Measurements from ENCODE around the gene NRIP2. TPM values are rescaled to one million over a fixed set of nuclear protein-coding genes. Genes with fewer than 3 reads are reported as not detected.
A peak's percentile ranks its signal among the peaks of the same experiment; 100 is the strongest.

NRIP2 gene
- total and polyA plus RNA-seq, 4 donors: 0.10 to 1.1 (median 0.73) TPM

DNA sequence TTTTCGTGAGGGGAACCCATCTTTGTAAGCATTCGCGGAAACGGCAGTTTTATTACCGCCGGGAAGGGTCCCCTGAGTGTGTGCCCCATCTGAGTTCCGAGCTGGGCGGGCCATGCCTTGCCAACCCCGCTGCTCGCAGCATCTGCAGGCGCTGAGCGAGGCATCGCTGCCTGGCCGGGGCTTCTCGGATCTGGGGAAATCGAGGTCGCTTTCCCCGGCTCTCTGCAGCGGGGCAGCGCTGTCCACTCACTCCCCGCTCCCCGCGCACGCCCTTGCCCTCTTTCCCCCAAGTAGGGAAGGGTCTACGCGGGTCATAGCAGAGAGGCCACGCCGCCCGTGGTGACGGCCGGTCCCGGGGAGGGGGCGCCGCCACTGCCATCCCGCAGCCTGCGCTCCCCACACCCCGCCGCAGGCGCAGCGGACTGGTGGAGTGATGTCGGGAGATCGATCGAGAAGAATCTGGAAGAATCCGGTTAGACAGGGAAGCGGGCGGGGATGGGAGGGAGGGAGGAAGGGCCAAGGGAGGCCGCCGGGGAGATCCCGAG is 40.6 kb downstream of the NRIP2 start:
- no peaks in the 10 kb centered on the region for H3K9me3 ChIP-seq (ENCODE audit: control insufficient read depth in 4 of 4, insufficient read depth in 3 of 4, low read length in 3 of 4)
- WGBS, 2 donors: 3 to 4% methylated on average over 40 to 49 of the region's 49 CpGs
- no peak overlapping the region for H3K9ac ChIP-seq (ENCODE audit: insufficient read depth in 1 of 2, low read length in 2 of 2)
- TF ChIP-seq, protein P1, sequence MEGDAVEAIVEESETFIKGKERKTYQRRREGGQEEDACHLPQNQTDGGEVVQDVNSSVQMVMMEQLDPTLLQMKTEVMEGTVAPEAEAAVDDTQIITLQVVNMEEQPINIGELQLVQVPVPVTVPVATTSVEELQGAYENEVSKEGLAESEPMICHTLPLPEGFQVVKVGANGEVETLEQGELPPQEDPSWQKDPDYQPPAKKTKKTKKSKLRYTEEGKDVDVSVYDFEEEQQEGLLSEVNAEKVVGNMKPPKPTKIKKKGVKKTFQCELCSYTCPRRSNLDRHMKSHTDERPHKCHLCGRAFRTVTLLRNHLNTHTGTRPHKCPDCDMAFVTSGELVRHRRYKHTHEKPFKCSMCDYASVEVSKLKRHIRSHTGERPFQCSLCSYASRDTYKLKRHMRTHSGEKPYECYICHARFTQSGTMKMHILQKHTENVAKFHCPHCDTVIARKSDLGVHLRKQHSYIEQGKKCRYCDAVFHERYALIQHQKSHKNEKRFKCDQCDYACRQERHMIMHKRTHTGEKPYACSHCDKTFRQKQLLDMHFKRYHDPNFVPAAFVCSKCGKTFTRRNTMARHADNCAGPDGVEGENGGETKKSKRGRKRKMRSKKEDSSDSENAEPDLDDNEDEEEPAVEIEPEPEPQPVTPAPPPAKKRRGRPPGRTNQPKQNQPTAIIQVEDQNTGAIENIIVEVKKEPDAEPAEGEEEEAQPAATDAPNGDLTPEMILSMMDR (IDR thresholded peaks at IDR 0.05; ENCODE audit: control extremely low read depth, extremely low read depth): no peak
- peak in 1 of 3 donors; percentile 20 for DNase-seq
- no peak overlapping the region for H3K27ac ChIP-seq (ENCODE audit: low read depth in 1 of 2, low read length in 1 of 2)
- peaks cover 3 to 18% (median 15%) of the 10 kb centered on the region in 4 donors for H3K36me3 ChIP-seq (ENCODE audit: control insufficient read depth in 4 of 4, insufficient read depth in 4 of 4, low read length in 4 of 4)
- H3K4me3 ChIP-seq: peak overlapping the region; percentile 89
- H3K4me1 ChIP-seq (ENCODE audit: control insufficient read depth in 5 of 5, insufficient read depth in 5 of 5, low read length in 5 of 5): peaks cover 0 to 17% (median 7%) of the 10 kb centered on the region in 5 donors
- H3K27me3 ChIP-seq (ENCODE audit: control insufficient read depth in 3 of 3, insufficient read depth in 3 of 3, low read length in 2 of 3): peaks cover 0 to 3% (median 0%) of the 10 kb centered on the region in 3 donors
- ATAC-seq (ENCODE audit: insufficient read depth, low FRiP score): peak; percentile 10

DNA sequence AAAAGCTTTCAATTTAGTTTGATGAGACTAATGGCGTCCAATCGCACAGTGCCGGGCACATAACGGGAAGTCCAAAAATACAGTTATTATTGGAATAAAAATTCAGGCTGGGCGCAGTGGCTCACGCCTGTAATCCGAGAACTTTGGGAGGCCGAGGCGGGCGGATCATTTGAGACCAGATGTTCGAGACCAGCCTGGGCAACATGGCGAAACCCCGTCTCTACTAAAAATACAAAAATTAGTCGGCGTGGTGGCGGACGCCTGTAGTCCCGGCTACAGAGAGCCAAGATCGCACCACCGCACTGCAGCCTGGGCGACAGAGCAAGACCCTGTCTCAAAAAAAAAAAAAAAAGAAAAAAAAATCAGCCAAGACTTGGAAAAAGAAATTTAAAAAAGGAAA is 41.3 kb downstream of the NRIP2 start:
- H3K4me3 ChIP-seq: no peak overlapping the region
- DNase-seq: no peak
- TF ChIP-seq, protein P1 (IDR thresholded peaks at IDR 0.05; ENCODE audit: control extremely low read depth, extremely low read depth): no peak
- no peak overlapping the region for H3K9ac ChIP-seq (ENCODE audit: insufficient read depth in 1 of 2, low read length in 2 of 2)
- peaks cover 0 to 17% (median 7%) of the 10 kb centered on the region in 5 donors for H3K4me1 ChIP-seq (ENCODE audit: control insufficient read depth in 5 of 5, insufficient read depth in 5 of 5, low read length in 5 of 5)
- H3K27ac ChIP-seq (ENCODE audit: low read depth in 1 of 2, low read length in 1 of 2): no peak overlapping the region
- ATAC-seq (ENCODE audit: insufficient read depth, low FRiP score): no peak
- H3K27me3 ChIP-seq (ENCODE audit: control insufficient read depth in 3 of 3, insufficient read depth in 3 of 3, low read length in 2 of 3): peaks cover 0 to 4% (median 0%) of the 10 kb centered on the region in 3 donors
- peaks cover 2 to 12% (median 8%) of the 10 kb centered on the region in 4 donors for H3K36me3 ChIP-seq (ENCODE audit: control insufficient read depth in 4 of 4, insufficient read depth in 4 of 4, low read length in 4 of 4)
- H3K9me3 ChIP-seq (ENCODE audit: control insufficient read depth in 4 of 4, insufficient read depth in 3 of 4, low read length in 3 of 4): no peaks in the 10 kb centered on the region
- WGBS, 2 donors: 95 to 96% methylated on average over 21 of the region's 21 CpGs

DNA sequence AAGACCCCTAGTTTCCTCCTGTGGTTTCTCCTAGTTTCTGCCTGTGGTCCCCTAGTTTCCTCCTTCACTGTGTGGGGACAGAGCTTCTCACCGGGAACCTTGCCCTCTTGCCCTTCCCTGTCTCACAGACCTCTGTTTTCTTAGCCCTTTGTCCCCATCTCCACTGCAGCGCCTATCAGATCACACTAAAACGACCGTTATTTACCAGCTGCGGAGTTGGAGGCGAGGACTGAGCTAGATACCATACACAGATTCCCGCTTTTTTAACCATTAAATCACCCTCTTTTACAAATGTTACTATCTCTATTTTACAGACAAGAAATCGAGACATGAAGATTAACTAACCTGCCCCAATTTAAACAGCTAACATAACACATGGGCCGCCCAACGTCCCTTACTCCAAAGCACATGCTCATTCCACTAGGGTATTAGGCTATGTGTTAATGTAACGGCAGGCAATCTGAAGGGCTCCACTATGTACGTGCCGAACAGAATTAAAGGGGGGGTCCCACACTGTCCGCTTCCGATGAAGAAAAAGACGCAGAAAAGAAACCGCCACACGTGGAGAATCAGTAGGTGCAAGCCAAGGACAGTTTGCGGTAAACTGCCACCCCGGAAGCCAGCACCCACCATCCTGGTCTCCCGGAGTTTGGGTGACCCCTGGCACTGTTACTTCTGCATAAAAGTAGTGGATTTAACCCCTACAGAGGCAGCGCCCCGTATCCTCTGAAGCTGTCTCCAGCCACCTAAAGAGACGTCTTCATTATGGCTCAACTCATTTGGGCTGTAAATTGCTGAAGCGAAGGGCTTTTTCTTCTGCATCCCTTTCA is 41.9 kb downstream of the NRIP2 start:
- H3K36me3 ChIP-seq (ENCODE audit: control insufficient read depth in 4 of 4, insufficient read depth in 4 of 4, low read length in 4 of 4): peaks cover 0 to 5% (median 4%) of the 10 kb centered on the region in 4 donors
- no peak overlapping the region for H3K4me3 ChIP-seq
- DNase-seq (no peak), ATAC-seq (ENCODE audit: insufficient read depth, low FRiP score) (no peak)
- H3K4me1 ChIP-seq (ENCODE audit: control insufficient read depth in 5 of 5, insufficient read depth in 5 of 5, low read length in 5 of 5): peaks cover 0 to 17% (median 7%) of the 10 kb centered on the region in 5 donors
- WGBS, 2 donors: 71 to 79% methylated on average over 25 of the region's 25 CpGs
- no peaks in the 10 kb centered on the region for H3K9me3 ChIP-seq (ENCODE audit: control insufficient read depth in 4 of 4, insufficient read depth in 3 of 4, low read length in 3 of 4)
- H3K9ac ChIP-seq (ENCODE audit: insufficient read depth in 1 of 2, low read length in 2 of 2): no peak overlapping the region
- H3K27ac ChIP-seq (ENCODE audit: low read depth in 1 of 2, low read length in 1 of 2): no peak overlapping the region
- peaks cover 0 to 8% (median 0%) of the 10 kb centered on the region in 3 donors for H3K27me3 ChIP-seq (ENCODE audit: control insufficient read depth in 3 of 3, insufficient read depth in 3 of 3, low read length in 2 of 3)
- TF ChIP-seq, protein P1 (IDR thresholded peaks at IDR 0.05; ENCODE audit: control extremely low read depth, extremely low read depth): no peak

Measured in lung (tissue), 12 donors.